ELR (cell line): ENCODE measurements around the gene ZNF665.
A peak's percentile ranks its signal among the peaks of the same experiment; 100 is the strongest.
"Not testable (repeated sequence)": the region's sequence is repeated elsewhere in the genome, so short reads cannot be mapped to it uniquely, and the experiment has no call there.

ENCODE experiments used
- DNase-seq: peaks from one replicate; pipeline ENCODE4 v3.0.0-alpha.2; 2015; ENCODE audit warnings: low read depth

The ZNF665 gene

DNA sequence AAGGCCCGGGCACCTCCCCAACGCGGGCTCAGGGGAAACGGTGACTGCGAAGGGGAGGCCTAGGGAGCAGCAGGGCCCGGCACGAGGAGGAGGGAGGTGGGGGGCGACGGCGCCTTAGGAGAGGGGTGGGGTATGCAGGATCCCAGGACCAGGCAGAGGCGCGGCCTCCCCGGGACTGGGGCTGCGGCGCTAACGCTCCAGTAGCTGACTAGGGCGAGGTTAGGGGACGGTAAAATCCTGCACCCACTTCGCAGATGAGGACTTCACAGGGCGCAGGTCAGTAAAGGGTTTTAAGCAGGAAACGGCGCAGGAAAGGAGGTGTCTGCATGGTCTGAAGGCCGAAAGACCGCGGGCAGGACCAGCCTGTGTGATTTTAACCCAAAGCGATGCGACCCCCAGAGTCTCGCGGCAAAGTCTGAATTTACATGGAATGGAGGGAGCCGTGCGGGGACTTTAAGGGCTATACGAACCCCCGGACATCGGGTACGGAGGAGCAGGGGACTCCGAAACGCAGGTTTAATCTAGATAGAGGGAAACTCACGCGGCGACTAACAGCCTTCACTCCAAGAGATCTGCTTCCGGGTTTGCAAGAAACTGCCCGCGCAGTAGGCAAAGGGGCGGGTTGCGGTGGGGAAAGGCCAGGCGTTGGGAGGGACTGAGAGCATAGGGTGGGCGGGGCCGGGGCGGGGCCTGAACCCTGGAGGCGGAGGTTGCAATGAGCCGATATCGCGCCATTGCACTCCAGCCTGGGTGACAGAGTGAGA, at the start of gene ZNF665:
ZNF665 (minus strand) TSS at position 588 of the 764 bp plus-strand sequence. CDS start 10,460 bp downstream, outside the sequence.
- DNase-seq, result peak; percentile 88

DNA sequence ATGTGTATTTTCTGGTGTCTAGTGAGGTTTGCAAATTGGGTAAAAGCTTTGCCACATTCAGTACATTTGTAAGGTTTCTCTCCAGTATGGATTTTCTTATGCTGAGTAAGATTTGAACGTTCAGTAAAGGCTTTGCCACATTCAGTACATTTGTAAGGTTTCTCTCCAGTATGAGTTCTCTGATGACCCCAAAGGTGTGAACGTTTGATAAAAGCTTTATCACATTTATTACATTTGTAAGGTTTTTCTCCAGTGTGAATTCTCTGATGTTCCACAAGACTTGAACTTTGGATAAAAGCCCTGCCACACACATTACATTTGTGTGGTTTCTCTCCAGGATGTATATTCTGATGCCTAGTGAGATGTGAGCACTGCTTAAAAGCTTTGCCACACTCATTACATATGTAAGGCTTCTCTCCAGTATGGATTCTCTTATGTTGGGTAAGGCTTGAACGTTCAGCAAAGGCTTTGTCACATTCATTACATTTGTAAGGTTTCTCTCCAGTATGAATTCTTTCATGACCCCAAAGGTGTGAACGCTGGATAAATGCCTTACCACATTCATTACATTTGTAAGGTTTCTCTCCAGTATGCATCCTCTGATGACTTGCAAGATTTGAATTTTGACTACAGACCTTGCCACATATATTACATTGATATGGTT, 44.1 kb upstream of the ZNF665 start:
- no peak for DNase-seq

GRCh38 chr19:53224606-53225005, 31.4 kb upstream of the ZNF665 start:
- DNase-seq, result no peak

- DNase-seq, result not testable (repeated sequence)
These were observed 29.6 kb upstream of the ZNF665 start for GRCh38 chr19:53222716-53223115.

DNA sequence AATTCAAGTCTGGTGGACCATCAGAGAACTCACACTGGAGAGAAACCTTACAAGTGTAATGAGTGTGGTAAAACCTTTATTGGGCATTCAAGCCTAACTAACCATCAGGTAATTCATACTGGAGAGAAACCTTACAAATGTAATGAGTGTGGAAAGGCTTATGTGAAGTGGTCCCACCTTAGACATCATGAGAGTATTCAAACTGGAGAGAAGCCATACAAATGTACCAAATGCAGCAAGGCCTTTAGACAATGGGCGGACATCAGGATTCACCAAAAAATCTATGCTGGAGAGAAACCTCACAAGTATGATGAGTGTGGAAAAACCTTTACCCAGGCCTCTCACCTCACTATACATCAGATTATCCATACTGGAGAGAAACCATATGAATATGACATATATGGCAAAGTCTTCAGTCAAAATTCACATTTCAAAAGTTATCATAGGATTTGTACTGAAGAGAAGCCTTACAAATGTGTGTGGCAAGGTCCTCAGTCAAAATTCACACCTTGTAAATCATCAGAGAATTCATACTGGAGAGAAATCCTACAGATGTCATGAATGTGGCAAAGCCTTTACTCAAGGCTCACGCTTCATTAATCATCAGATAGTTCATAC, 19.7 kb upstream of the ZNF665 start:
- no peak for DNase-seq

DNA sequence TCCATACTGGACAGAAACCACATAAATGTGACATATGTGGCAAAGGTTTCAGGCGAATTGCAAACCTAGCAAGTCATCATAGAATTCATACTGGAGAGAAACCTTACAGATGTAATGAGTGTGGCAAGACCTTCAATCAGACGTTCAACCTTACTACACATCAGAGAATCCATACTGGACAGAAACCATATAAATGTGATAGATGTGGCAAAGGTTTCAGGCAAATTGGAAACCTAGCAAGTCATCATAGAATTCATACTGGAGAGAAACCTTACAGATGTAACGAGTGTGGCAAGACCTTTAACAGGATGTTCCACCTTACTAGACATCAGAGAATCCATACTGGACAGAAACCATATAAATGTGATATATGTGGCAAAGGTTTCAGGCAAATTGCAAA, 18.4 kb upstream of the ZNF665 start:
- DNase-seq, result not testable (repeated sequence)

DNA sequence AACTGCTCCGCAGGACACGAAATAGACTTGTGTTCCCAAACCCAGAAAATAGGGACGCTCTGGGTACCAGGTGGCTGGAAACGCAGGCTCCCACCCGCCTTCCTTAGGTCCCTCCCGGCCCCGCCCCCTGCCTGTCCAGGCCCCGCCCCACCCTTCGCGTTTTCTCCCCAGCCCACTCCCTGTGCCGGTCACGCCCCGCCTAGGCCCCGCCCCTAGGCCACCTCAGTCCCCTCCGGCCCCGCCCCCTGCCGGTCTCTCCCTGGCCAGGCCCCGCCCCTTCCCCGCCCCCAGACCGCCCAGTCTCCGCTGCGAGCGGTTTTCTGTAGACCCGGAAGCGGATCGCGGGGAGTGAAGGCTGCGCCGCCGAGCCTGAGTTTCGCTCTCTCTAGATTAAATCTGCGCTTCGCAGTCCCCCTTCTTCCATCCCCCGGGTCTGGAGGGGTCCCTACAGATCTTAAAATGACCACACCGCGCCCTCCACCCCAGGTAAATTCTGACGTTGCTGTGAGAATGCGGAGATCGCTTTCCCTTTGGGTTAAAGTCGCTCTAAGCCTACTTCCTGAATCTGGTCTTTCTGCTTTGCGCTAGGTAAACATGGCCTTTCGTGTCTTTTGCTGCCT, 3.7 kb upstream of the ZNF665 start:
- DNase-seq, result peak; percentile 89

DNA sequence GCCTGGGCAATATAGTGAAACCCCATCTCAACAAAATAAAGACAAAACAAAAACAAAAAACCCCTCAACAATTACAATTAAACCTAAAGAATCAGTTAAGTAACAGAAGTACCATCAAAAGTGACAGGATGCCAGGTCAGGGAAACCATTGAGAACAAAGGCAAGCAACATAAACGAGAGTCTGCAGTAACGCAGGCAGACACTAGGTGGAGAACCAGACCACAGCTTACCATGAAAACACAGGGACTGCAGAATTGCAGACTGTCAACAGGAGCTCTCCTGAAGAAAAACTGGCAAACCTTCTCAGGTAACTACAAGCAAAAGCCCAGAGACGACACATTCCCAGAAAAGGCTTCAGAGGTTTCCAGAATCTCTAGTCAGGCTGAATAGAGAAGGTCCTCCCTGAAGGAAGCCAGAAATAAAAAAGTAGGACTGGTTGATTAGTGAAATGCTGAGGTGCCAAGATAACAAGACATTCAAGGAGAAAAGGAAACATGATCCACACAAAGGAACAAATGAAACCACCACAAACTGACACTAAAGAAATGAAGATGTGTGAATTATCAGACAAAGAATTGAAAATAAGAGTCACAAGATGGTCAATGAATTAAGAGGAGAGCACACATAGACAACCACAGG, 2.2 kb upstream of the ZNF665 start:
- peak; percentile 78 for DNase-seq

DNA sequence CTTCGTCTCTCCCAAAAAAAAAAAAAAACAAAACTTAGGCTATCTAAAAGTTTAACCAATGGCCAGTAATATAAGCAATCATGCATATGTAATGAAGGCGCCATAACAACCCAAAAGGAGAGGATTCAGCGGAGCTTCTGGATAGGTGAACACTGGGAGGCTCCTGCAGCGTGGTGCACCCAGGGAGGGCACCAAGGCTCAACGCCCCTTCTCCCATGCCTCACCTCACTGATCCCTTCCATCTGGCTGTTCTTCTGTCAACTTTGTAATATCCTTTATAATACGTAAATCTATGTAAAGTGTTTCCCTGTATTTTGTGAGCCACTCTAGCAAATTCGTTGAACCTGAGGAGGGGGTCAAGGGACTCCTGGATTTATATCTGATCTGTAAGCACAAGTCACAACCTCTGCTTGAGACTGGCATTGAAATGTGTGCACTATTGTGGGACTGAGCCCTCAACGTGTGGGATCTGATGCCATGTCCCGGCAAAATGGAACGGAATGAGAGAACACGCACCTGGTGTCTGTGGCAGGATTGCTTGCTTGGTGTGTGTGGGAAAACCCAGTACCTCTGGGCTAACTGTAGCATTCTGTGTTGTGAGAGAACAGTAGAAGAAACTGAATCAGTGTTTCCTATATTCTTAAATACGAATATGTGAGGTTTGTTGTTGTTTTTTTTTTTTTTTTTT, 521 bp upstream of the ZNF665 start:
- DNase-seq, result no peak

- DNase-seq, result no peak
These were observed 2.9 kb downstream of the ZNF665 start for GRCh38 chr19:53190253-53190652.

DNA sequence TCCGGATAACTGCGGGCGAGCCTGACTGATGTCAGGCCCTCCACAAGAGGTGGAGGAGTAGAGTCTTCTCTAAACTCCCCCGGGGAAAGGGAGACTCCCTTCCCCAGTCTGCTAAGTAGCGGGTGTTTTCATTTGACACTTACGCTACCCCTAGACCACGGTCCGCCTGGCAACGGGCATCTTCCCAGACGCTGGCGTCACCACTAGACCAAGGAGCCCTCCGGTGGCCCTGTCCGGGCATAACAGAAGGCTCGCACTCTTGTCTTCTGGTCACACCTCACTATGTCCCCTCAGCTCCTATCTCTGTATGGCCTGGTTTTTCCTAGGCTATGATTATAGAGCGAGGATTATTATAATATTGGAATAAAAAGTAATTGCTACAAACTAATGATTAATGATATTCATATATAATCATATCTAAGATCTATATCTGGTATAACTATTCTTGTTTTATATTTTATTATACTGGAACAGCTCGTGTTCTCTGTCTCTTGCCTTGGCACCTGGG, 3.4 kb downstream of the ZNF665 start:
- not testable (repeated sequence) for DNase-seq

GRCh38 chr19:53185155-53185882, 7.8 kb downstream of the ZNF665 start:
- DNase-seq, result not testable (repeated sequence)

GRCh38 chr19:53183146-53183764, 9.9 kb downstream of the ZNF665 start:
- peak; percentile 82 for DNase-seq

- peak; percentile 72 for DNase-seq
These were observed 11.0 kb downstream of the ZNF665 start for GRCh38 chr19:53182202-53182601.

- DNase-seq, result no peak
These were observed 15.2 kb downstream of the ZNF665 start for GRCh38 chr19:53177986-53178385.

GRCh38 chr19:53172889-53173288, 20.3 kb downstream of the ZNF665 start:
- DNase-seq, result no peak

GRCh38 chr19:53165691-53166091, 27.5 kb downstream of the ZNF665 start:
- DNase-seq, result no peak

GRCh38 chr19:53161123-53161522, 32.0 kb downstream of the ZNF665 start:
- DNase-seq, result no peak

DNA sequence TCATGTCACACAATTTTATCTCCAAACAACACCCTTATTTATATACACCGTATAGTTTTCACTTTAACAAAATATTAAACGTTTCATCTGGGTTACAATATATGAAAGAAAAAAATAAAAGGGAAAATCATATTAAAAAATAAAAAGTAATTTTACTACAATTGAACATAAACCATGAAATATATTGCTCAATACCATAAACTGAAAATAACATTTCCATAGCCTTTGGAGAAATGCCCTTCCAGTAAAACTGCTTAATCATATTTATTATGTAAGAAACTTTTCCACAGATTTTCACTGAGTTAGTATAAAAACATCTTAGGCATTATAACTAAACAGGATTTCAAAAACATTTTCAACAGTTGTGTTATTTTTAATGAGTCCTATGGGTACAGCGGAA, 32.8 kb downstream of the ZNF665 start:
- DNase-seq, result no peak

DNA sequence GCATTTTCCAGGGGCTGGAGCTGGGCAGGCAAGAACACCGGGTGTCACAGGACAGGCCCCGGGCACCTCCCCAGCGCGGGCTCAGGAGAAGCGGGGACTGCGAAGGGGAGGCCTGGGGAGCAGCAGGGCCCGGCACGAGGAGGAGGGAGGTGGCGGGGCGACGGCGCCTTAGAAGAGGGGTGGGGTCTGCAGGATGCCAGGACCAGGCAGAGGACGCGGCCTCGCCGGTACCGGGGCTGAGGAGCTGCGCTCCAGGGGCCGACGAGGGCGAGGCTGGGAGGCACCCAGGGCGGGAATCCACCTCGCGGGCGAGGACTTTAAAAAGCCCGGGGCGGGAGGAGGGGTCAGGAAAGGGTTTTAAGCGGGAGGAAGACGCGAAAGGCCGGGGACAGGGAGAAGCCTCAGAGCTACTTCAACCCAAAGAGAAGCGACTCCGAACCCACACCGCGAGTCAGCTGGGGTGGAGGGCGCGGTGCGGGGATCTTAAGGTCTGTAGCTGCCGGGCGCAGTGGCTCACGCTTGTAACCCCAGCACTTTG, 35.0 kb downstream of the ZNF665 start:
- peak; percentile 63 for DNase-seq
